ENCODE results near the gene FSD1. TPM values are rescaled to one million over a fixed set of nuclear protein-coding genes. Genes with fewer than 3 reads are reported as not detected.

Gene FSD1
- total RNA-seq, 1 experiment from 2014 or later, result not detected

Other genes with a start within 250 kb of the FSD1 start
- gene ZBTB7A, start 237.7 kb upstream of the FSD1 start, total RNA-seq (2014; rRNA removed; shearing (Covaris generic); ENCODE audit: low replicate concordance), result 7.2 and 29.3 TPM in 2 replicates
- 106 and 270 TPM in 2 replicates for gene MAP2K2, start 180.5 kb upstream of the FSD1 start, total RNA-seq (2014; rRNA removed; shearing (Covaris generic); ENCODE audit: low replicate concordance)
- gene CREB3L3, start 151.0 kb upstream of the FSD1 start, total RNA-seq (2014; rRNA removed; shearing (Covaris generic); ENCODE audit: low replicate concordance), result not detected in 2 replicates
- gene SIRT6, start 122.0 kb upstream of the FSD1 start, total RNA-seq (2014; rRNA removed; shearing (Covaris generic); ENCODE audit: low replicate concordance), result 23.0 and 40.3 TPM in 2 replicates
- 0.71 and 1.1 TPM in 2 replicates for gene ANKRD24, start 121.9 kb upstream of the FSD1 start, total RNA-seq (2014; rRNA removed; shearing (Covaris generic); ENCODE audit: low replicate concordance)
- not detected in 2 replicates for gene EBI3, start 75.1 kb upstream of the FSD1 start, total RNA-seq (2014; rRNA removed; shearing (Covaris generic); ENCODE audit: low replicate concordance)
- gene YJU2, start 57.5 kb upstream of the FSD1 start, total RNA-seq (2014; rRNA removed; shearing (Covaris generic); ENCODE audit: low replicate concordance), result 5.6 and 16.7 TPM in 2 replicates
- gene SHD, start 25.3 kb upstream of the FSD1 start, total RNA-seq (2014; rRNA removed; shearing (Covaris generic); ENCODE audit: low replicate concordance), result 0.61 TPM in 1 of 2 replicates, not detected in the other
- gene TMIGD2, start 2.2 kb upstream of the FSD1 start, total RNA-seq (2014; rRNA removed; shearing (Covaris generic); ENCODE audit: low replicate concordance), result not detected in 2 replicates
- gene STAP2, start 34.2 kb downstream of the FSD1 start, total RNA-seq (2014; rRNA removed; shearing (Covaris generic); ENCODE audit: low replicate concordance), result 0.43 and 0.86 TPM in 2 replicates
- 5.3 and 9.5 TPM in 2 replicates for gene MPND, start 39.0 kb downstream of the FSD1 start, total RNA-seq (2014; rRNA removed; shearing (Covaris generic); ENCODE audit: low replicate concordance)
- gene SH3GL1, start 95.9 kb downstream of the FSD1 start, total RNA-seq (2014; rRNA removed; shearing (Covaris generic); ENCODE audit: low replicate concordance), result 12.8 and 13.4 TPM in 2 replicates
- 7.8 and 50.7 TPM in 2 replicates for gene CHAF1A, start 98.0 kb downstream of the FSD1 start, total RNA-seq (2014; rRNA removed; shearing (Covaris generic); ENCODE audit: low replicate concordance)
- gene UBXN6, start 153.2 kb downstream of the FSD1 start, total RNA-seq (2014; rRNA removed; shearing (Covaris generic); ENCODE audit: low replicate concordance), result 90.9 and 112 TPM in 2 replicates
- gene HDGFL2, start 167.7 kb downstream of the FSD1 start, total RNA-seq (2014; rRNA removed; shearing (Covaris generic); ENCODE audit: low replicate concordance), result 49.9 and 81.2 TPM in 2 replicates
- gene PLIN4, start 213.9 kb downstream of the FSD1 start, total RNA-seq (2014; rRNA removed; shearing (Covaris generic); ENCODE audit: low replicate concordance), result not detected in 2 replicates
- gene PLIN5, start 230.6 kb downstream of the FSD1 start, total RNA-seq (2014; rRNA removed; shearing (Covaris generic); ENCODE audit: low replicate concordance), result not detected in 2 replicates
- 0.11 and 0.14 TPM in 2 replicates for gene LRG1, start 235.4 kb downstream of the FSD1 start, total RNA-seq (2014; rRNA removed; shearing (Covaris generic); ENCODE audit: low replicate concordance)

Data from Karpas-422 (cell line).